Left colon (tissue), 2 donors: ENCODE measurements around the gene MBD1. TPM values are rescaled to one million over a fixed set of nuclear protein-coding genes. Genes with fewer than 3 reads are reported as not detected.
"Not testable (repeated sequence)": the region's sequence is repeated elsewhere in the genome, so short reads cannot be mapped to it uniquely, and the experiment has no call there.

Experiments
- ATAC-seq: fragments of 200-7000 bp; cut with Tn5 transposase; one replicate; pipeline ENCODE4 v1.9.1; 2020; ENCODE audit warnings: mild to moderate bottlenecking, moderate library complexity
- DNase-seq, 2 donors: peaks; one replicate each; pipeline ENCODE4 v3.0.0-alpha.2; 2020
- intact Hi-C, 2 donors: fragments of 100-400 bp; cut with DNase I in 1 of 2; cut with micrococcal nuclease in 1 of 2; formaldehyde crosslinking; loops; one replicate each; pipeline versions ENCODE4 v1.11.2 to v1.14.0; 2022; cut with DNase I, micrococcal nuclease
- total RNA-seq, 2 donors: library from RNA; stranded (reverse); fragmentation: NEBNext Ultra II Directional; extraction: Animal tissue kit (Norgen Biotek cat#: 25700); gene quantifications; one replicate each; pipeline ENCODE4 v1.2.1, GENCODE V29; 2021
- donor health status: DM: no; HTN: no; CAD: no.
- donor health status: DM: yes; HTN: yes; CAD: no.

The MBD1 gene
- total RNA-seq, 2 donors from 2014 or later: 66.4 to 68.0 TPM

DNA sequence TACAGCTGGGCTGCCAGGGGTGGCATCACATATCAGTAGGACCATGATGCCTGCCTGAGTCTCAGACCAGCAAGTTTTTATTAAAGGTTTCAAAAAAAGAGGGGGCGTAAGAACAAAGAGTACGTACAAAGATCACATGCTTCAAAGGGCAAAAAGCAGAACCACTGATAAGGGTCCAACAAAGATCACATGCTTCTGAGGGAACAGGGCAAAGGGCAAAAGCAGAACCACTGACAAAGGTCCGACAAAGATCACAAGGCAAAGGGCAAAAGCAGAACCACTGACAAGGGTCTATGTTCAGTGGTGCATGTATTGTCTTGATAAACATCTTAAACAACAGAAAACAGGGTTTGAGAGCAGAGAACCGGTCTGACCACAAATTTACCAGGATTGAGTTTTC, 61.1 kb downstream of the MBD1 start:
- intact Hi-C loops, DNase-seq, ATAC-seq: not testable (repeated sequence)

Other genes starting within 250 kb of the MBD1 start
- 100 to 1,000 TPM; 128 to 139 TPM for gene MYO5B, start 86.4 kb downstream of the MBD1 start, total RNA-seq
- gene CFAP53, start 15.0 kb downstream of the MBD1 start, total RNA-seq: under 1 TPM; 0.24 to 0.28 TPM
- gene CXXC1, start 6.2 kb upstream of the MBD1 start, total RNA-seq: 10 to 100 TPM; 67.1 to 81.0 TPM
- gene SKA1, start 93.5 kb upstream of the MBD1 start, total RNA-seq: 1 to 10 TPM; 1.0 to 3.8 TPM